HG03575 (cell line): ENCODE data around the gene SLC26A1.
"Not testable (repeated sequence)": the region's sequence is repeated elsewhere in the genome, so short reads cannot be mapped to it uniquely, and the experiment has no call there.

Experiments used
- ATAC-seq: cut with Tn5 transposase; IDR thresholded peaks from one replicate; pipeline ENCODE4 v1.9.1; 2021; ENCODE audit not compliant: unreplicated experiment, insufficient number of reproducible peaks, low FRiP score; ENCODE audit errors: extremely low read depth

The SLC26A1 gene

DNA sequence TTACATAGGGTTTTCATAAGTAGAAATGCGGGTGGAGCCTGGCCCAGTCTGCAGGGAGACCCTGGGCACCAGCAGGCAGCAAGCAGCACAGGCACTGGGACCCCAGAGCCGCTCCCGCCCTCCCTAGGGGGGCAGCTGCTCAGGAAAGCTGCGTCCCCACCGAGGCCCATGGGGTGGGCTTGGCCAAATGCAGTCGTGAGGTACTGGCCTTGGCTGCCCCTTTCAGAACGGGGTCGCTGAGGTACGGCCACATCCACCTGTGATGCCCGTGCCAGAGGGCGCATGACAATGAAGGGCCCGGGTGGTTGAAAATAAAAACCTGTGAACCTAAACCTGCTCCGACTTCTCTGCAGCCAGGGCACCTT lies 44.3 kb downstream of the SLC26A1 start:
- ATAC-seq, result no peak

DNA sequence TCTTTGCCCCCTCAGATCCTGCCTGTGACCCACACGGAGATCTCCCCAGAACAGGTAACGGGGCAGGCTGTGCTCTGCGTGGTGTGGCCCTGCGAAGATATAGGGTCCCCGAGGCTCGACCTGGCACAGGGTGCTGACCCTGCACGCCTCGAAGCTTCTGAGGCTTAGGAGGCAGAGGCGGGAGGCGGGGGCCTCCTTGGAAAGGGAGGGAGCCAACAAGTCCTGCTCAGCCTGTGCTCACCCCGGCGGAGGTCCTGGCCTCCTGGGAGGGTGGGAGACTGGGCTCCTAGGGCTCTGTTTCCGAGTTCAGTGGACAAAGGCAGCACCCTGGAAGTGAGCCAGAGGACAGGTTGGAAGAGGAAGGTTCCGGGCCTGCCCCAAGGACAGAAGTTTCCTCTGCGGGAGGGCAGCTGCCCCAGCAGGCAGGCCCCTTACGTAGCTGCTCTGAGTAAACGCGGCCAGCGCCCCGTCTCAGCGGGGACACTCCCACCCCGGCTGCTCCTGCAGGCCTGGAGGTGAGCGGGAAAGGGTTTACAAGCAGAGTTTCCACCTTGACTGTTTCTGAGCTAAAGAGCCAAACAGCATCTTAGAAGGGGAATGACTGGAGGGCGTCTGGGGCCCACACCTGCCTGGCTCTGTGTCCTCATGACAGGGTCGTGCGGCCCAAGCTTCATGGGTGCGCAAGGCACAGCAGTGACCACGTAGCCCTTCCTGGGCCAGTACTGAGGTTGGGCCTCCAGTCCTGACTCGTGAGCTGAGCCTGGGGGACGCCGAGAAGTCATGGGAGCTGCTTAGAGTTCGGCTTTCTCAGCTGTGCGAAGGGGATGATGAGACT lies 44.9 kb downstream of the SLC26A1 start:
- no peak for ATAC-seq

DNA sequence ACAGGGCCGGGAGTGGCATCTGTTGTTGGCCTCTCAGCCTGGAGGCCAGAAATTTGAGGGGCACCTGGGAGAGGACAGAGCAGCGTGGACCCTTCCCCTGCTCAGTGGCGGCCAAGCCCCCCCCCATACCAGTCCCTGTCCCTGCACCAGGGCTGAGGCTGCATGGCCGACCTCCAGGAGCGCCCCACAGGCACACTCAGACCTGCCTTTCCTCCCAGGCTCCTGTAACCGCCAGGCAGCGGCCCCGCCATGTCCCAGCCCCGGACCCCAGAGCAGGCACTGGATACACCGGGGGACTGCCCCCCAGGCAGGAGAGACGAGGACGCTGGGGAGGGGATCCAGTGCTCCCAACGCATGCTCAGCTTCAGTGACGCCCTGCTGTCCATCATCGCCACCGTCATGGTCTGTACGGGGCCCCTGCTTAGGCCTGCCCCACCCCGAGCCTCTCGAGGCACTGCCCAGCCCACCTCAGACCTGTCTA lies 45.7 kb downstream of the SLC26A1 start:
- no peak for ATAC-seq

DNA sequence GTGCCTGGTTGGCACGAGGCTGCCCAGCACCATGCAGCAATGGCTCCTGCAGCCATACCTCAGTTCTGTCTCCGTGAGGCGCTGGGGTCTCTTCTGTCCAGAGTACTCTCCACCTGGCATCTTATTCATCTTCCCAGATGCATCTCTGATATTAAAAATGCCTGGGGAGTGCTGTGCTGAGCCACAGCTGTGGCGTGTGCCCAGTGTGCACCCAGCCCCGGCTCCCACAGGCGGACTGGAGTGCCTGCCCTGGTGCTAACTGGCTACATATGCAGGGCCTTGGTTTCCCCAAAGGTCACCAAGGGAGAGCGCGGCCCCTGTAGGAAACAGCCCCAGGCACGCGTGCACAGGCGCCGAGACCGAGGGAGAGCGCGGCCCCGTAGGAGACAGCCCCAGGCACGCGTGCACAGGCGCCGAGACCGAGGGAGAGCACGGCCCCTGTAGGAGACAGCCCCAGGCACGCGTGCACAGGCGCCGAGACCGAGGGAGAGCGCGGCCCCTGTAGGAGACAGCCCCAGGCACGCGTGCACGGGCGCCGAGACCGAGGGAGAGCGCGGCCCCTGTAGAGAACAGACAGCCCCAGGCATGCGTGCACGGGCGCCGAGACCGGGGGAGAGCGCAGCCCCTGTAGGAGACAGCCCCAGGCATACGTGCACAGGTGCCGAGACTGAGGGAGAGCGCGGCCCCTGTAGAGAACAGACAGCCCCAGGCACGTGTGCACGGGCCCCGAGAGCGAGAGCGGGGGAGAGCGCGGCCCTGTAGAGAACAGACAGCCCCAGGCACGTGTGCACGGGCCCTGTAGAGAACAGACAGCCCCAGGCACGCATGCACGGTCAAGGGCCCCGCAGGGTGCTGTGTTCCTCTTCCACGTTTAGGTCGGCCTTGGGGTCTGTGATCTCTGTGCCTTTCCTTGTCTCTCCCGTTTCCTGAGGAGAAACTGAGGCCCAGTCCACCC lies 46.4 kb downstream of the SLC26A1 start:
- ATAC-seq, result no peak

DNA sequence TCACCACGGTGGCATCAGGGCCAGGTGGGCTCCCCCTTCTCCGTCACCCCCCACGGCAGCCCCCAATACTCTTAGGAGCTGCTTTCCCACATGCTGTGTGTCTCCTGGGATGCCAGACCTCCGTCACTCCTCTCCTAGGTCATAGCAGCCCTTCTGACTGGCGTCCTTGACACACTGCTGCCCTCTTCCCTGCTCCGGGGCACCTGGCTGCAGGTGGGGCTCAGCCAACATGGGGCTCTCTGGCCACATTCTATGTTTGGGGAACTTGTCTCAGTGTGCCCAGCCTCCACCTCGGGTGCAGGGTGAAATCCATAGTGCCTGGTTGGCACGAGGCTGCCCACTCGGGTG lies 47.1 kb downstream of the SLC26A1 start:
- ATAC-seq, result no peak

DNA sequence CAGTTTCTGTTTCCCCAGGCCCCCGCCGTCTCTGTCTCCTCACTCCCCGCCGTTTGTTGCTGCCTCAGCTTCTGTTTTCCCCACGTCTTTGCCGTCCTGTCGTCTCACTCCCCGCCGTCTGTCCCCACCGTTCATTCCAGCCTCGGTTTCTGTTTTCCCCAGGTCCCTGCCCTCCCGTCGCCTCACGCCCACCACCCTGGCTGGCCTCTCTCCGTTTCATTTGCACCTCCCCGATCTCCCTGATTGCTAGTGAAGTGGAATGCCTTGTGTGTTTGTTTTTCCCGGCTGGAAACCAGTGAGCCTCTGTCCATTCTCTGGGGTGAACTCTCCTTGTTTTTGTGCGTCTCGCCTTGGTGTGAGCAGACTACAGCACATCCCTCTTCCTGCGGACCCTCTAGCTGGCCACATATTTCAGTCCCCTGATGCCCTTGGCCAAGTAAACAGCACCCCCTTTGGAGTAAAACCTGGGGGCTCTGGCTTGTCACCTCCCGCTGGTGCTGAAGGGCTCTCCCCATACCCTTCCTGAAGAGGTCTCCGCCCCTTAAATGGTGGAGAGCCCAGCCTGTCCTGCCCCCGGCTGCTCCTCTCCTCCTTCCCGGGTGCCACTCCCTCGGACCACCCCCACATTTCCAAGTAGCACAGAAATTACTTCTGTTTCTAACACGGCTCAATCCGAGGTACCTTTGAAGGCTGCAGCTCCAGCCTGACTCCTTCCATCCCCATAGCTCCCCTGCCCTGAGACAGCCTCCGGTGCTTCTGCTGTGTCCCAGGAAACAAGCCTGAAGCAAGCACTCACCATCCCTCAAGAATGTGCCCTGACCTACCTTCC lies 47.7 kb downstream of the SLC26A1 start:
- no peak for ATAC-seq

DNA sequence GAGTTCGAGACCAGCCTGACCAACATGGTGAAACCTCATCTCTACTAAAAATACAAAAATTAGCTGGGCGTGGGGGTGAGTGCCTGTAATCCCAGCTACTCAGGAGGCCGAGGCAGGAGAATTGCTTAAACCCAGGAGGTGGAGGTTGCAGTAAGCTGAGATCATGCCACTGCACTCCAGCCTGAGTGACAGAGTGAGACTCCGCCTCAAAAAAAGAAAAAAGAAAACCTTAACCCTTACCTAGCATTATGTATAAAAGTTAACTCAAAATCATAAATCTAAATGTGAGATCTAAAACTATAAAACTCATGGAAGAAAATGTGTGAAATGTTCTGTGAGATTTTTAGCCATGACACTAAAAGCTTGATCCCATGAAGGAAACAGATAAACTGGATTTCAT lies 53.7 kb downstream of the SLC26A1 start:
- not testable (repeated sequence) for ATAC-seq
